Activated CD8-positive, alpha-beta memory T cell treated with anti-CD3 and anti-CD28 coated beads, Interleukin-2, amount 50 U/mL, for 24 hours (primary cell): ENCODE measurements around the gene FTH1.
"Not testable (repeated sequence)": the region's sequence is repeated elsewhere in the genome, so short reads cannot be mapped to it uniquely, and the experiment has no call there.

Experiments used
- DNase-seq: peaks from one replicate; pipeline ENCODE4 v3.0.0-alpha.2; 2020; ENCODE audit errors: extremely low read depth

Gene FTH1

GRCh38 chr11:61978703-61979661 is 11.5 kb upstream of the FTH1 start:
- DNase-seq: no peak

DNA sequence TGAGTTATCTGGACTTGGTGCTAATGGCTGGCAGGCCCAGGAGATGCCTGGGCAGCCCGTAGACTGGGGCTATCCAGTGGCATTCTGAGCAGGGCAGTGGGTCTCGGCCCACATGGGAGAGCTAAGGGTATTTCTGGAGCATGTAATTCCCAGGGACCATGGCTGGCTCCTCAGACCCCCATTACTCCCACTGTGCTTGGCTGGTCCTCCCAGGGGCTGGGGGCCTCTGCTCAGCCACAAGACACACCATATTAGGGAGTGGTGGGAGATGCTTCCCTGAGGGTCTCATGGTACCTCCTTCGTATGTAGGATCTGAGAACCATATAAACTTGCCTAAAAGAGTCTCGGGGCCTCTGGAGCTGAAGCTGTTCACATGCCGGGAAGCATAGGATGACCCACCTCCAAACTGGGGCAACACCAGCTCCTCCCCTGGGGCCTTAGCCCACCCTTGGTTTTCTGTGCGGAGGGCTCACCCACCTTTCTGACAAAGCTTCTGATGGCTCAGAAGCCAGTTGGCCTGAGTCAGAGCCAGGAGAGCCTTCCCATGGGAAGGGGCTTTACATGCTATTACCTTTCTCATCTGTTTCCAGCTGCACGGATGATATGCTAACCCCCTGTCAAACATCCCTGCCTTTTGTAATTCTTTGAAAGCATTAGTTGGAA is 9.5 kb upstream of the FTH1 start:
- DNase-seq: no peak

DNA sequence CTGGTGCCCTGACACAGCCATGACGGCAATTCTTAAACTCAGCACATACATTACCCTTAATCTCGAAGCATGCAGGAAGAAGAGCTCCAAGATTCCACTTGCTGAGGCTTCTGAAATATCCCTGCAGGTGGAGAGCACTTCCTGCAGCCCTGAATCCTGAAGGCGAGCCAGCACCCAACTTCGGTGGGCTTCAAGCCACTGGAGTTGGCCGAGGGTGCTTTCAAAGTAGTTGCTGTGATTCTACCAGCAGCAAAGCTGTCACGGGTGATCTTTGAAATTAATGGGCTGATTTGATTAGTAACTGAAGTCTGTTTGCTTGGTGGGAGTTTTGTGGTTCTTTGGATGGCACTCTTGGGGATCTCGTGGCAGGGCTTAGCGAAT is 9.0 kb upstream of the FTH1 start:
- no peak for DNase-seq

DNA sequence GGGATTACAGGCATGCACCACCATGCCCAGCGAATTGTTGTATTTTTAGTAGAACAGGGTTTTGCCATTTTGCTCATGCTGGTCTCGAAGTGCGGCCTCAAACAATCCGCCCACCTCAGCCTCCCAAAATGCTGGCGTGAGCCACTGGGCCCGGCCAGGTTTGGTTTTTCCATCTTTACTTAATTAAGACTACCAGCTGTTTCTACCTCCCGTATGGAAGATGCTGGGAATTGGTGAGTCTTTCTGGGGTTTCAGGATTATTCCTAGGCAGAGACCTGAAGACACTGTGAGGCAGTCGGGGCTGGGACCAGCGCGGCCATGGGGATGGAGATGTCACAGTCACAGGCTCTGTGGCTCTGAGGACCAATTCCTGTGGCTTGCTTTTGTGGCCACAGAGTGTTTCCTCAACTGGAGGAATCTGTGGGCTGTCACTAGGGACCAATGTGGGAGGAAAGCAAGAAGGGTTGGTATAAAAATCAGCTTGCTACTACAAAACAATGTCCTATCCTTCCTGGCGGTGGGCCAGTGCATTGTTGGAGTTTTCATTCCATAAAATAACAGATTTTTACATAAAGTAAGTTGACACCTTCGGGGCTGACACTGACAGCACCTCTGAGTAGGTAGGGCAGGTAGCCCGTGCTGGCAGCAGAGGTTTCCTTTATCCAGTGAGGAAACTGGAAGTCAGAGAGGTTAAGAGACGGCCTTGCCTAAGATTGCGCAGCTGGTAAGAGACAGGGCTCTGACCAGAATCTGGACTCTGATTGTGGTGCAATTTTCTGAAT is 8.4 kb upstream of the FTH1 start:
- no peak for DNase-seq

DNA sequence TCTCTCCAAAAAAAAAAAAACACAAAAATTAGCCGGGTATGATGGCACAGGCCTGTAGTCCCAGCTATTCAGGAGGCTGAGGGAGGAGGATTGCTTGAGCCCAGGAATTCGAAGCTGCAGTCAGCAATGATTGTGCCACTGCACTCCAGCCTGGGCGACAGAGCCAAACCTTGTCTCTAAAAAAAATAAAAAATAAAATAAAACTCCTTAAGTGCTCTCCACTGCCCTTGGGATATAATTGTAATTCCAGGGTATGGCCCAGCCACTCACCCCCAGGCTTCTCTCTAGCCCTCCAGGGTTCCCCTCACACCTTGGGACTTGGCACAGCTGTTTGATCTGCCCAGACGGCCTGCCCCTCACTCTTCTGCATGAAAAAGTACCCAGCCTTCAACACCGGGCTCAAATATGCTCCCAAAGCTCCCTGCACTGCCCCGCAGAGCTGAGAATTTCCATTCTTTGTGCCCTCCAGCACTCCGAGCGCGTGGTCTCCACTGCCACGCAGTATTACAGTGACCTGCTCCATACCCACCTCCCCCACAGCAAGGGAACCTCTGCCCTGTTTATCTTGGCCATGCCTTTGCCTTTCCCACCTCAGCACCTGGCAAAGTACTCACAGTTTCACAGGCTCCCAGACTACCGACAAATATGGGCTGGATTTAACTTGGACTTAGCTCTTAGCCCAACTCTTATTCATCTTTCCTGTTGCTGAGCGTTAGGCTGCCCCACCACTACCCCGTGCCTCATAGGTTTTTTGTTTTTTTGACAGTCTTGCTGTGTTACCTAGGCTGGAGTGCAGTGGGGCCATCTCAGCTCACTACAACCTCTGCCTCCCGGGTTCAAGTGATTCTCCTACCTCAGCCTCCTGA is 7.6 kb upstream of the FTH1 start:
- no peak for DNase-seq

- no peak for DNase-seq
These were observed 6.2 kb upstream of the FTH1 start for GRCh38 chr11:61973476-61974162.

DNA sequence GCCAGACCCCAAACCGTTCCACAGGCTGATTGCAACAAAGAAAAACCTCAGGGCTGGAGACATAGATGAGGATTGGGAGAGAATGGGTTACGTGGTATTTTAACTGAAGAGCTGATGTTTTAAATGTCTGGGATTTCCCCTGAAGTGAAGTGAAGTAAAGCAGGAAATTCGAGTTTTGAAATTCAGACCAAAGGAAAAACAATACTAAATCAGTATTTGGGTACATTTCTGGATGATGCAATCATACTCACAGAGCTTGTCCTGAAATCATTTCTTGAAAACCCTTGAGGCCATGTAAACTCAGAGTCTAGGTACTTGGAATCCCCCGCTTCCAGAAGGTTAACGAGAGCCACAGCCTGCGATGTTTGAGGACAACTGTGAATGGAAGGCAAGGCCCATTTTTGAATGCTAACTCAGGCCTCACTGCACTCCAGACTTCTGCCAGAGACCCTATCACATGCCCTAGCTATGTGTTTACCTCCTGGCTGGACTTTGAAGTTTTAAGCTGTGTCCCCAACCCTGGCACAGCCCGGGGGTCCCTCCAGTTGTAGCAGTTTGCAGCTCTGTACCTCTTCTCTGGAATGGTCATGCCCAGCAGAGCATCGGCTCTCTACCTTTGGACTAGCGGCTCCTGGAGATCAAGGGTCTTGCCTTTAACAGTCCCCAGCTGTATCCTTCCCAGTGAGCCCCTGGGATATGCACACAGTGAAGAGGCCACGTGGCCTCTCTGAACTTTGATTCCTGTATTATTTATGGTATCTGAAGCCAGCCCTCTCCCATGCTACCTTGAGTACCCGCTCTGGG is 5.4 kb upstream of the FTH1 start:
- DNase-seq: no peak

- no peak for DNase-seq
These were observed 4.8 kb upstream of the FTH1 start for GRCh38 chr11:61972112-61972671.

GRCh38 chr11:61971248-61972111 is 4.0 kb upstream of the FTH1 start:
- no peak for DNase-seq

DNA sequence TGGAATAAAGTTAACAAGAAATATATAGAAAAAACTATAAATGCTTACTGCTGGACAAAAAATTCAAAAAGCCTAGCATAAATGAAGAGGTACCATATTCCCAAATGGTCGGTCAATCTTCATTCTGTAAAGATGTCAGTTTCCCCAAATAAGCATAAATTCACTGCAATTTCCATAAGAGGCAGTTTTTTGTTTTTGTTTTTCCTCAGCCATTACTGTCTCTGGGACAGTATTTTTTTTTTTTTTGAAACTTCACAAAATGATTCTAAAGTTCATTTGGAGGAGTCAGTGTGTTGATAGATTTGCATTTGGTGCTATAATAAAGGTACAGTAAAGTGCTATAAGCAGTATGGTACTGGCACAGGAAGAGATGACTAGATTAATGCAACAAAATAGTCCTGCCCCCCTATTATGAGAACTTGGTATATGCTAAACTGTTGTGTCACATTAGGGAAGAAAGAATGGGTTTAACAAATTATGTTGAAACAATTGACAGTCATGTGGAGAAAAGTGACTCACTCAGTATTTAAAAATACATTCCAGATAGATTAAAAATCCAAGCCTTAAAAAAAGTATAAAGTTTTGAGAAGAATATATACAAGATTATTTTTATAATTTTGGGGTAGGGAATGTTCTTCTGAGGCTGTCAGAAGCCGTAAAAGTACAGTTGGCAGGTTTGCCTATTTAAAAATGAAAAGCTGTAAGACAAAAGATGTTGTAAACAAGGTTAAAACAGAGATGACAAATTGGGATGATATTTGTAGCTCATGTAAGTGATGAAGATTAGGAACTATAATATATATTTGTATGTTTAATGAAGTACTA is 2.6 kb upstream of the FTH1 start:
- no peak for DNase-seq

- DNase-seq: no peak
These were observed 1.9 kb upstream of the FTH1 start for GRCh38 chr11:61969391-61969758.

DNA sequence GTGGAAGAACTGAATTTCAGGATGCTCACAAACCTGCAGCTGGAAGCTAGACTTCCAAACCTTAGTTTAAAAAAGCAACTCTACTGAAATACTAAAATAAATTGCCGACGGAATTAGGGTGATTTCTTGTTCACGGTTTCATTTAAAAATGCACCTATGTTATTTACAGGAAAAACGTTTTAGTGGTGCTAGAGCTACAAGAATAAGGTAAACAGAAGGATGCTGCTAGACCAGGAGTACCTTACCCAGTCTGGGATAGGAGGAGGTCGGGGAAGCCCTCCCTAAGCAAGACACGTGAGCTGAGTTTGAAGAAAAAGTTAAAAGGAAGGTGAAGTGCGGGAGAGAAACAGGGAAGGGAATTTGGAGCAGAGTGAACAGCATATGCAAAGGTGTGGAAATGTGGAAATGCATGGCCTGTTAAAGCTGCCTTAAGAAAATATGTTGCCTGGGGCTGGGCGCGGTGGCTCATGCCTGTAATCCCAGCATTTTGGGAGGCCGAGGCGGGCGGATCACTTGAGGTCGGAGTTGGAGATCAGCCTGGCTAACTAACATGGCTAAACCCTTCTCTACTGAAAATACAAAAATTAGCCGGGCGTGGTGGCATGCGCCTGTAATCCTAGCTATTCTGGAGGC is 1.4 kb upstream of the FTH1 start:
- DNase-seq: no peak

DNA sequence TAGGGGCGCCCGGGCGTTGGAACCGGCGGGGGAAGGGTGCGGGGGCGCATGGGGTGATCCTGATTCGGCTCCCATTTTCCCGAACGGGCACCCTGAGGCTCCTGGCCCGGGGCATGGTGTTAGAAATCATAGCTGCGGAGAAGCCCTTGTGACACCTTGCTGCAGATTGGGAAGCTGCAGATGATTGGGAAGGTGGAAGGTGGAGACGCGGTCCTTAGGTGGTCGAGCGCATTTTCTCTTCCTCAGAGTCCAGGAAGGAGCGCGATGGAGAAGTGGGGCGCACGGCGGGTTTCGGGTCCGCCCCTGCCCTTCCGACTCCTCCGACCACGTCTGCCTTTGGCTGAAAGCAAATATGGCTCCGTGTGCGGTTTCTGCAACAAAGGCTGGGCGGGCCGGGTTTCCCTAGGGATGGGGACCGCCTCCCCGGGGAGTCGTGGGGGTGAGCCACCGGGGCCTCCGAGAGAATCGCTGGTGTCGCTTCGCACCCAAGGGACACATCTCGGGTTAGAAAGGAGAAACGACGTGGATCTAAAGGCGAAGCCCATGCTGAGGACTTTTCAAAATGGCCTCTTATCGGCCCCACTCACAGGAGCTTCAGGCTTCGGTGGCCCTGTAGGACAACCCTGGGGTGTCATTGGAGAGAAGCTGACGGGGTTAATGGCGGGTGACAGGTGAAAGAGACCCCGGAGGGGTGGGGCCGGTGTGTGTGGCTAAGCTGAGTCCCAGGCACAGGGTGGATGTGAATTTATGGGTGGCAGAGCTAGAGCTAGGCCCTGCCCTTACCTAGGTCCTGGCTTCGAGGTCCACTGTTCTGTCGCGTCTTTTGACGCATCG is 707 bp upstream of the FTH1 start:
- DNase-seq: no peak

DNA sequence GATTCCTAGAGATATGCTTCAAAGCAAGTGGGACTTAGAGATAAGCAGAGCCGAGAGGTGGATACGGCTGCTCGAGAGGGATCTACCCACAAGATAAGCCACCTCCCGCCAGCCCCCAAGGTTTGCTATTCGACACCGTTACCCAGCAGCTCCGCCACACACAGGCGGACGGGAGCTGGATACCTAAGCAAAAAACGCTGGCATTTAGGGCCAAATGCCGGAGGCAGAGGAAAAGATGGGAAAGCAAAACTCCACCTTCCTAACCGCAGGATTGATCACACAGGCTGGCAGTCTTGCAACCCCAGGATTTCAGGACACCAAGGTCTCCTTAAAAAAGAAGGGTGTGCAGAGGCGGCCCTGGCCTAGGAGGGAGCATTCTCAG is 709 bp downstream of the FTH1 start:
- no peak for DNase-seq

GRCh38 chr11:61964666-61965271 is 2.7 kb downstream of the FTH1 start:
- not testable (repeated sequence) for DNase-seq

GRCh38 chr11:61964058-61964665 is 3.3 kb downstream of the FTH1 start:
- no peak for DNase-seq
